IPS DF 6.9 (cell line): ENCODE measurements around the gene C15orf61.

Experiments used
- DNase-seq: peaks from one replicate; pipeline ENCODE4 v3.0.0-alpha.2; 2013; ENCODE audit warnings: low read depth, low spot score
- H3K27ac ChIP-seq: one replicate; pipeline ENCODE4 v1.5.1; 2013; ENCODE audit warnings: low read length, control low read depth
- H3K27me3 ChIP-seq: 2 replicates; pipeline ENCODE4 v1.6.1; 2013; ENCODE audit warnings: mild to moderate bottlenecking, low read length; ENCODE audit not compliant: control insufficient read depth, insufficient read depth
- H3K36me3 ChIP-seq: 2 replicates; pipeline ENCODE4 v1.6.1; 2013; ENCODE audit warnings: low read length; ENCODE audit not compliant: control insufficient read depth, insufficient read depth
- H3K4me1 ChIP-seq: 2 replicates; pipeline ENCODE4 v1.6.1; 2013; ENCODE audit warnings: low read length; ENCODE audit not compliant: control insufficient read depth, insufficient read depth
- H3K4me3 ChIP-seq: 2 replicates; pipeline ENCODE4 v1.5.1; 2013; ENCODE audit warnings: mild to moderate bottlenecking, low read length
- H3K9me3 ChIP-seq: 2 replicates; pipeline ENCODE4 v1.6.1; 2013; ENCODE audit warnings: low read length, inconsistent platforms; ENCODE audit not compliant: control insufficient read depth, insufficient read depth
- WGBS: extraction: QIAGEN DNeasy Blood & Tissue Kit; methylation state at CpG from one replicate; pipeline ENCODE4 v1.1.7; 2013; ENCODE audit warnings: mixed read lengths, missing lambda C conversion rate; ENCODE audit not compliant: insufficient read length, insufficient coverage; 5-methylcytosine and 5-hydroxymethylcytosine counted together

C15orf61 gene

DNA sequence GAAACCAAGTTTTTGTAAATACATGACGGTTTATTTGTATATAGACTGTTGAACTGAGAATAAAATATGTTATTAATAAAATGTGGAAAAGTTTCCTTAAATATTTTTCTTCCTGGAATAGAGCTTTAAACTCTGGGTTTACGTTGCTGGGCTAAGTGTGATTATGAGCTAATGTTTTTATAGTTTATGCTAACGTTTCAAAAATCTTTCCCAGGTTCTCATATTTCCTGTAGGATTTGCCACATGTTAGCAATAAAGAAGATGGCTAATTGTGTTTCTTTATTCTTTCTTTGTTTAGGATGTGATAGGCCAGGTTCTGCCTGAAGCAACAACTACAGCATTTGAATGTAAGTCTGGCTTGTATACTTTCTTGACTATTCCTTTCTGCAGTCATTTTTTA lies 28.8 kb downstream of the C15orf61 start:
- DNase-seq = no peak
- 100% methylated on average over 1 of the region's 3 CpGs for WGBS
- Histone ChIP-seq H3K27ac (no peak overlapping the region), H3K27me3 (no peaks in the 10 kb centered on the region), H3K9me3 (no peaks in the 10 kb centered on the region), H3K4me1 (peaks cover 1% of the 10 kb centered on the region; the same call in 1 of the 2 replicates), H3K4me3 (no peak overlapping the region), H3K36me3 (no peaks in the 10 kb centered on the region)

DNA sequence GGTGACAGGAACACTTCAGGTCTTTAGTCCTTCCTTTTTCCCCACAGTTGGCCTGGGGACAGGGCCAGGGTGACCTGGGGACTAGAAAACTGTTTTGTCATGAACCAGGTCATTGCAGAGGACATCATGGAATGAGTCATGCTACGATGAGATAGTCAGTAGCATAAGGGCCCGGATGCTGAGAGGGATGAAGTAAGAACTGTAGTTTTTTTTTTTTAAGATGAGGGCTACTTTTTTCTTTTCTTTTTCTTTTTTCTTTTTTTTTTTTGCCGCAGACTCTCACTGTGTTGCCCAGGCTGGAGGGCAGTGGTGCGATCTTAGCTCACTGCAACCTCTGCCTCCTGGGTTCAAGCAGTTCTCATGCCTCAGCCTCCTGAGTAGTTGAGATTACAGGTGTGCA lies 29.6 kb downstream of the C15orf61 start:
- Histone ChIP-seq H3K27me3 (no peaks in the 10 kb centered on the region), H3K9me3 (no peaks in the 10 kb centered on the region), H3K4me3 (no peak overlapping the region), H3K36me3 (no peaks in the 10 kb centered on the region), H3K4me1 (peaks cover 1% of the 10 kb centered on the region; the same call in 1 of the 2 replicates), H3K27ac (no peak overlapping the region)
- no CpG with 5 or more reads among the region's 4 CpGs for WGBS
- no peak for DNase-seq

DNA sequence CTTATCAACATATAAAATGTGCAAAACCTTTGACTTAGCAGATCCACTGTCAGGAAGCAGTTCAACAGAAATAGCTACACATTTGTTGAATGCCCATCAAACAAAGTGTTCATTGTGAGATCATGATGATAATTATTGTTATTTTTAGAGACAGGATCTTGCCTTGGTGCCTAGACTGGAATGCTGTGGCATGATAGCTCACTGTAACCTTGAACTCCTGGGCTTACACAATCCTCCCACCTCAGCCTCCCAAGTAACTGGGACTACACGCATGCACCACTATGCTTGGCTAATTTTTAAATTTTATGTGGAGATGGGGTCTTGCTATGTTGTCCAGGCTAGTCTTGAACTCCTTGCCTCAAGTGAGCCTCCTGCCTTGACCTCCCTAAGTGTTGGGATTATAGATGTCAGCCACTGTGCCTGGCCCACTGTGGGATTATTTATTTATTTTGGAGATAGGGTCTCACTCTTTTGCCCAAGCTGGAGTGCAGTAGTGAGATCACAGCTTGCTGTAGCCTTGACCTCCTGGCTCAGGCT lies 30.3 kb downstream of the C15orf61 start:
- no peaks in the 10 kb centered on the region for H3K36me3 ChIP-seq
- WGBS = no CpG with 5 or more reads among the region's 1 CpG
- no peaks in the 10 kb centered on the region for H3K27me3 ChIP-seq
- no peak overlapping the region for H3K27ac ChIP-seq
- H3K4me1 ChIP-seq = peaks cover 1% of the 10 kb centered on the region; the same call in 1 of the 2 replicates
- H3K9me3 ChIP-seq = no peaks in the 10 kb centered on the region
- no peak overlapping the region for H3K4me3 ChIP-seq
- DNase-seq = no peak

DNA sequence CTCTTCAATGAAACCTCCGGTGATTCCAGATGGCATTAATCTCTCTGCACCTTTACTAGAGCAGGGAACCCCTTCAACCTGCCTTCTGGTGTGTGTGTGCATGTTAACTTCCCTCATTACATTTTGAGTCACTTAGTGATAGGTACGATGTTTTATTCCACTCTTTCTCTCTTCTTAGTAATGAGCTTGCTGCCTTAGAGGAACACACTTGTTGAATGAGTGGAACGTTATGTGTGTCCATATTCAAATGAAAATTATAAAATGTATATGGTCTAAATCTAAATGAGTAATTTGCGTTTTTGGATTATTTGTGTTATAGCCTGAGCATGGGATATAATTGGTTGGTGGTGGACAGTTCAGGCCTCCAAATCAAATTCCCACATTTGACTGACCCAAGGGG lies 33.6 kb downstream of the C15orf61 start:
- H3K36me3 ChIP-seq = no peaks in the 10 kb centered on the region
- no peaks in the 10 kb centered on the region for H3K9me3 ChIP-seq
- H3K27ac ChIP-seq = no peak overlapping the region
- whole genome bisulfite sequencing = 100% methylated on average over 1 of the region's 4 CpGs
- DNase-seq = no peak
- no peaks in the 10 kb centered on the region for H3K27me3 ChIP-seq
- no peak overlapping the region for H3K4me3 ChIP-seq
- H3K4me1 ChIP-seq = no peaks in the 10 kb centered on the region

DNA sequence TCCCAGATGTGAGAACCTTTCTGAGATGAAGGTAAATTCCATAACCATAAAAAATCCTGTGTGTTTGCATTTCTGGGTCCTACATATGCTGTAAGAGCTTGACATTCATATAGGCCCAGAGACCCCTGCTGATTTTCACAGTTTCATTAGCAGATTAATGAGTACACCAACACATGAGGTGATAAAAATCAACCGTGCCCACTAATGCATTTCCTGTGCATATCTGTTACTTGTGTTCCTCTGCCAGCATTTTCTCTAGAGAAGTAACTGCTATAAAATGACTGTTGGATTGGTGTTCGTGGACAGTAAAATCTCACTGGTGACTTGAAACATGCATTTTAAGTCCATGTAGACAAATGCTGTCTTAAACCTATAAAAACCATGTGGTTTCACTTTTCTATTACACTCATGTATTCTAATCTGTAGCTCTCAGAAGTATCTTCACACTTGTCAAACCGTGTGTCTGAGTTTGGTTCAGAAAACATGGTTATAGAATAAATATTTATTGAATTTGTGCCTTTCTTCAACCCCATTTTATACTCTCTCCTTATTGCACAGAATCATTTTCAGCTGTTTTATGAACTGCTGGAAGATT lies 36.1 kb downstream of the C15orf61 start:
- no CpG with 5 or more reads among the region's 3 CpGs for WGBS
- DNase-seq = no peak
- Histone ChIP-seq H3K4me1 (no peaks in the 10 kb centered on the region), H3K4me3 (no peak overlapping the region), H3K9me3 (no peaks in the 10 kb centered on the region), H3K36me3 (no peaks in the 10 kb centered on the region), H3K27ac (no peak overlapping the region), H3K27me3 (no peaks in the 10 kb centered on the region)

DNA sequence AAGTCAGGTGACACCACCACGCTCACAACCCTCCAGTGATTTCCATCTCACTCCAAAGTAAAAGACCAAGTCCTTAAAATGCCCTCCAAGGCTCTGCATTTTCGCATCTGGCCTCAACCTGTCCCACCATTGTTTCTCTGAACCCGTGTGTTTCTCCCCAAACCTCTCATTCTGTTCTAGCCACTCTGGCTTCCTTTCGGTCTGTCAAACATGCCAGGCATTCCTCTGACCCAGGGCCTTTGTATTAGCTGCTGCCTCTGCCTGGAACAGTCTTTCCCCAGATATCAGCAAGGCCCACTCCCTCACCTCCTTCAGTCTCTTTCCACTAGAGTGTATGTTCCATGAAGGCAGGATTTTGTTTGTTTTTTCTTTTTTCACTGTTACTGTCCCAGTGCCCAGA lies 37.6 kb downstream of the C15orf61 start:
- no peak for DNase-seq
- Histone ChIP-seq H3K27me3 (no peaks in the 10 kb centered on the region), H3K9me3 (no peaks in the 10 kb centered on the region), H3K36me3 (no peaks in the 10 kb centered on the region), H3K27ac (no peak overlapping the region), H3K4me1 (no peaks in the 10 kb centered on the region), H3K4me3 (no peak overlapping the region)
- WGBS = no CpG with 5 or more reads among the region's 4 CpGs

DNA sequence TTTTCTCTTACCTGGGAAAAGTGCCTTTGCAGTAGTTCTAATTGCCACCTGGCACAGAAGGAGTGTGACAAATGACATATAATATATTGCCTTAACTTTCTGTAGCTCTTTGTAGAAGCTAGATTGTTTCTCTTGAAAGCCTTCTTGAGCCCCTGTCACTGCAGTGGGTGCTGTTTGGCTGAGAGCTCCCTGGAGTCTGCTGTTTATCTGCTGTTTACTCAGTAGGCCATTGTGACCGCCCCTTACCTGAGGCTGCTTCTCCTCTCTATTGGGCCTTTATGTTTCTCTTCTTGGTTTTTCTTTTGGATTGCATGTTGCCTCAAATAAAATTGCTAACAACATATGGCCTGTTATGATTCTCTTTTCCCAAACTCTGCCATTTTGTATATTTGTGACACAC lies 38.2 kb downstream of the C15orf61 start:
- Histone ChIP-seq H3K27ac (no peak overlapping the region), H3K4me3 (no peak overlapping the region), H3K9me3 (no peaks in the 10 kb centered on the region), H3K4me1 (peaks cover 2% of the 10 kb centered on the region; the same call in 1 of the 2 replicates), H3K27me3 (no peaks in the 10 kb centered on the region), H3K36me3 (no peaks in the 10 kb centered on the region)
- no CpG with 5 or more reads among the region's 1 CpG for WGBS
- no peak for DNase-seq

DNA sequence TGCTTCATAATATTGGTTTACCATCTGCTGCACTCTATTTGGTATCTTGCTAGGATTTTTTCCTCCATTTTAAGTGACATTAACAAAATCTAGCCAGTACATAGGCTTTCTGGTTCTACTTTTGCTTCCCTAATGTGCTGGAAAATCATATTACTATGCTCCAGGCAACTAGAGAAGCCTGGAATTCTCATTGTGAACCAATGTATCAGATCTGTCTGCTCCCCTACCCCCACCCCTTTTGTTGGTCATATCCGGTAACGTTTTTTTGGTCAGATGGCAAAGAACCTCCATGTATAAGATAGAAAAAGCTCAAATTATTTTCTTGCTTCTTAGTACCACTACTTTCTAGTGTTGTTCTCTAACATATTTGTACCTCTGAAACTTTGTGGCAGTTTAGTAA lies 38.6 kb downstream of the C15orf61 start:
- Histone ChIP-seq H3K4me1 (peaks cover 2% of the 10 kb centered on the region; the same call in 1 of the 2 replicates), H3K9me3 (no peaks in the 10 kb centered on the region), H3K27me3 (no peaks in the 10 kb centered on the region), H3K27ac (no peak overlapping the region), H3K4me3 (no peak overlapping the region), H3K36me3 (no peaks in the 10 kb centered on the region)
- WGBS = no CpG with 5 or more reads among the region's 2 CpGs
- no peak for DNase-seq

DNA sequence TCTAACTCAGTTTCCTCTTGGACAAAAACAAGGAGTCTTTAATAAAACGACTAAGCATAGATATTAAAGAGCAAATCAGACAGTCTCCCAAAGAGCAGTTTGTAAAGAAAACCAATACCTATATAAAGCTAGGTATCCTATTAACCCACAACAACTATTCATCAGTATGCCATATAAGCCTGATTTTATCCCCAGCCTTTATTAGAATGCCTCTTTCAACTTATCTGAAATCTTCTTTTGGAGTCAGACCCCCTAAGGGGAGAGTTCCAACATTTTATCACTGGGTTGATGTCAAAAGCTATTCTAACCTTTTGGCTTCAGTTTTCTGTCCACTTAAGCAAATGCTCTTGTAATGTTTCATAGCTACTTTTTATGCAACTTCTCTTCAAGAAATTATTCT lies 39.4 kb downstream of the C15orf61 start:
- Histone ChIP-seq H3K27ac (no peak overlapping the region), H3K36me3 (no peaks in the 10 kb centered on the region), H3K4me3 (no peak overlapping the region), H3K4me1 (peaks cover 2% of the 10 kb centered on the region; the same call in 1 of the 2 replicates), H3K27me3 (no peaks in the 10 kb centered on the region), H3K9me3 (no peaks in the 10 kb centered on the region)
- DNase-seq = no peak
- WGBS = no CpG with 5 or more reads among the region's 1 CpG

DNA sequence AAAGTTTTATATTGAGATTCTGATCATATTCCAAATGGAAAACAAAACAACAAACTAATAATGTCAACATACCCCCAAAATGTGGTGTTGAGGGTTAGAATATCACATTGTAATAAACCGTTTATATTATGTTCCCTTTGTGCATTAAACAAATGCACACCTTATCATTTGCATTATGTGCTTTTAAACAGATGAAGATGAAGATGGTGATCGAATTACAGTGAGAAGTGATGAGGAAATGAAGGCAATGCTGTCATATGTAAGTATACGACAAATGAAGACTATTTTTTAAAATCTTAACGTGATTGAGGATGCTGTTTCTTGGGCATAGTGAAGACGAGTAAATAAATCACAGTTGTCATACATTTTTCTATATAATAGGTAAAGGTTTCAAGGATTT lies 42.2 kb downstream of the C15orf61 start:
- Histone ChIP-seq H3K27me3 (no peaks in the 10 kb centered on the region), H3K4me3 (no peak overlapping the region), H3K4me1 (peaks cover 2% of the 10 kb centered on the region; the same call in 1 of the 2 replicates), H3K27ac (no peak overlapping the region), H3K9me3 (no peaks in the 10 kb centered on the region), H3K36me3 (no peaks in the 10 kb centered on the region)
- DNase-seq = no peak
- no CpG with 5 or more reads among the region's 5 CpGs for WGBS
